Skeletal muscle tissue (tissue), 4 donors: ENCODE measurements around the gene ST6GALNAC5. TPM values are rescaled to one million over a fixed set of nuclear protein-coding genes. Genes with fewer than 3 reads are reported as not detected.
"Not testable (repeated sequence)": the region's sequence is repeated elsewhere in the genome, so short reads cannot be mapped to it uniquely, and the experiment has no call there.

Source experiments
- H3K27ac ChIP-seq: one replicate; pipeline ENCODE4 v1.7.0; 2013; ENCODE audit warnings: mild to moderate bottlenecking, low read depth, low read length, inconsistent platforms
- H3K27me3 ChIP-seq, 3 donors: one replicate each; pipeline ENCODE4 v1.7.0; 2013; ENCODE audit warnings: low read length in 3 of 3; ENCODE audit not compliant: control insufficient read depth in 3 of 3, insufficient read depth in 3 of 3
- H3K36me3 ChIP-seq, 3 donors: one replicate each; pipeline ENCODE4 v1.7.0; 2013; ENCODE audit warnings: low read length in 3 of 3; ENCODE audit not compliant: control insufficient read depth in 3 of 3, insufficient read depth in 3 of 3
- H3K4me1 ChIP-seq, 3 donors: one replicate each; pipeline ENCODE4 v1.7.0; 2013; ENCODE audit warnings: low read length in 3 of 3, mild to moderate bottlenecking in 3 of 3; ENCODE audit not compliant: control insufficient read depth in 3 of 3, insufficient read depth in 3 of 3
- H3K4me3 ChIP-seq, 3 donors: one replicate each; pipeline ENCODE4 v1.7.0; 2013; ENCODE audit warnings: low read length in 3 of 3
- H3K9ac ChIP-seq, 3 donors: one replicate each; pipeline ENCODE4 v1.7.0; 2013; ENCODE audit warnings: low read length in 3 of 3, mild to moderate bottlenecking in 3 of 3, moderate library complexity in 2 of 3, low read depth in 1 of 3
- H3K9me3 ChIP-seq, 3 donors: one replicate each; pipeline ENCODE4 v1.7.0; 2013; ENCODE audit warnings: low read length in 3 of 3; ENCODE audit not compliant: control insufficient read depth in 3 of 3
- total RNA-seq: library from RNA; depleted of rRNA; stranded (reverse); fragments of >200 nt; gene quantifications from one replicate; pipeline ENCODE4 v1.2.3, GENCODE V29; 2014
- donor health status: Osteomylitis.

The ST6GALNAC5 gene
- total RNA-seq, 1 donor from 2014 or later, result 2.1 TPM

GRCh38 chr1:76879014-76879413, 11.7 kb downstream of the ST6GALNAC5 start:
- H3K4me1 ChIP-seq, result not testable (repeated sequence)

GRCh38 chr1:76881762-76882161, 14.5 kb downstream of the ST6GALNAC5 start:
- no peak overlapping the region for H3K4me3 ChIP-seq
- no peaks in the 10 kb centered on the region for H3K27me3 ChIP-seq
- H3K9ac ChIP-seq, result no peak overlapping the region
- H3K9me3 ChIP-seq, result no peaks in the 10 kb centered on the region
- H3K36me3 ChIP-seq, result no peaks in the 10 kb centered on the region
- no peaks in the 10 kb centered on the region for H3K4me1 ChIP-seq
- no peak overlapping the region for H3K27ac ChIP-seq

More at GRCh38 chr1:76879014-76879413, 11.7 kb downstream of the ST6GALNAC5 start:
- H3K27ac ChIP-seq, H3K36me3 ChIP-seq, H3K4me3 ChIP-seq, H3K9ac ChIP-seq, H3K27me3 ChIP-seq, H3K9me3 ChIP-seq: not testable (repeated sequence)

DNA sequence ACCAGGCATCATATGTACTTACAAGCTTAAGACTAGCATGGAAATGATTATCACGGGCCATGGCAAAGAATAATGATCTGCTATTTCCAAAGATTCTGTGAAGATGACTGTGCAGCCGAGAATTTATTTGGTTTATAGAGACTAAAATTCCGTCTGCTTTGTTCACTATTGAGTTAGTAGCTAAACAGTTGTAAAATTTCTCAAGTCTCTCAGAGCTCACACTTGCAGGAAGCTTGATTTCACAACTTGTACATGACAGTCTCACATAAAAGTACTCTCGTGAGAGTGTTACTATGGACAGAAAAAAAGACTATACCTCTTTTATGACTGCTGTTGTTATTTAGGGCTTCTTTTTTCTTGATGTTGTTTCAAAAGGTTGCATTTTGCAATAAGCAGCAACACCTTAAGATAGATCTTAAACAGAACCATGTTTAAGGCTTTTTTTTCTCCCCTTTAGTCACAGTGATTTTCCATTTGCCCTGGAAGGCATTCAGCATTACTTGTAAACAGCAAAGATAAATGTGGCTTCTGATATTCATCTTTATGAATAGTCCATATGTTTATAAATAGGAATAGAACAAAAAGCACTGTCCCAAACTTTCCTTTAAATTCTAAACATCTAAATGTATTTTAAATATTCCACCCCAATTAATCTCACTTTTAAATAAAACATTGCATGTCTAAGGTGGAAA, 24.8 kb downstream of the ST6GALNAC5 start:
- H3K9ac ChIP-seq, result no peak overlapping the region
- no peak overlapping the region for H3K4me3 ChIP-seq
- no peaks in the 10 kb centered on the region for H3K4me1 ChIP-seq
- no peaks in the 10 kb centered on the region for H3K36me3 ChIP-seq
- no peaks in the 10 kb centered on the region for H3K27me3 ChIP-seq
- H3K27ac ChIP-seq, result no peak overlapping the region
- peaks cover 0 to 2% (median 0%) of the 10 kb centered on the region in 3 donors for H3K9me3 ChIP-seq

DNA sequence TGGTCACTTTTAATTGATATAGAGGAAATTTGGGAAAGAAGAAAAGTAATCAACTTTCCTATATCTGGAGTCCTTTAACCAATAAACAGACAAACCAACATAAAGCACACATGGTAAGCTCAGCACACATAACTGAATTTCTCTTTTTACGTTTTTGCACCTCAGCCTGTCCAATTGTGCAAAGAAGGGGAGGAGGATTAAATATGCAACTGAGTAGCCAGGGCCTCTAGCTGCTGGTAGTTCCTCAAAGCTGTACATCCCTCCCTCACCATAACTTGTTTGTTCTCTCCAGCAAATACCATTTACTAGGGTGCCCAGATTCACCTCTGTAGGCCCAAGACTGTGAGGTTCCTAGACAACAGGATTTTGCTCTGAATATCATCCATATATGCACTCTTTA, 25.4 kb downstream of the ST6GALNAC5 start:
- no peak overlapping the region for H3K9ac ChIP-seq
- H3K4me3 ChIP-seq, result no peak overlapping the region
- H3K4me1 ChIP-seq, result no peaks in the 10 kb centered on the region
- H3K36me3 ChIP-seq, result no peaks in the 10 kb centered on the region
- H3K9me3 ChIP-seq, result peaks cover 0 to 2% (median 0%) of the 10 kb centered on the region in 3 donors
- H3K27ac ChIP-seq, result no peak overlapping the region
- H3K27me3 ChIP-seq, result no peaks in the 10 kb centered on the region

DNA sequence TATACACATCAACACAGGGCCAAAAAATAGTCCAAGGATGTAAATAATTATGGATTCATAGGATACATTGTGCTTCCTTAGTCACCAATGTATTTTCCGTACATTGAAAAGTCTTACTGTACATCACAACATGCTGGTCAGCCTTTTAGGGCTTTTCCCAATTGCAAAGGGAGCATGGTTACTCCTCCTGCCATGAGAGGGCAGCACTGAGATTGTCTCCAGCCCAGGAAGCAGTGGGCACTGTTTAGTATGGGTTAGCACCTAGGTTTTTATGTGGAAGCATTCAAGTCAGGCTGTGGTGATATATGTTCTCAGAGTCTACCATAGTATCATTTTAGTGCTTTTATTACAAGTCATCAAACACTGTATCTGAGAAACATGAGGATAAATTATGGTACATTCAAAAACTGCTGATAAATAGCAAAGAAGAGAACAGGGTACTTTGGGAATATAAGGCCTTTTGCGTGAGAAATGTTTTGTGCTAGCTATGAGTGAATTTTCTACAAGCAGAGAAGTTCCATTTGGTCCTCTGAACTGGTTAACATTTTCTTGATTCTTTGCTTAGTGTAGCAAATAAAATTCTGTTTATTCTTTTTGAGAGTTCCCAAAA, 34.0 kb downstream of the ST6GALNAC5 start:
- H3K9ac ChIP-seq, result no peak overlapping the region
- H3K36me3 ChIP-seq, result no peaks in the 10 kb centered on the region
- H3K4me3 ChIP-seq, result no peak overlapping the region
- no peaks in the 10 kb centered on the region for H3K27me3 ChIP-seq
- H3K4me1 ChIP-seq, result no peaks in the 10 kb centered on the region
- no peak overlapping the region for H3K27ac ChIP-seq
- no peaks in the 10 kb centered on the region for H3K9me3 ChIP-seq

DNA sequence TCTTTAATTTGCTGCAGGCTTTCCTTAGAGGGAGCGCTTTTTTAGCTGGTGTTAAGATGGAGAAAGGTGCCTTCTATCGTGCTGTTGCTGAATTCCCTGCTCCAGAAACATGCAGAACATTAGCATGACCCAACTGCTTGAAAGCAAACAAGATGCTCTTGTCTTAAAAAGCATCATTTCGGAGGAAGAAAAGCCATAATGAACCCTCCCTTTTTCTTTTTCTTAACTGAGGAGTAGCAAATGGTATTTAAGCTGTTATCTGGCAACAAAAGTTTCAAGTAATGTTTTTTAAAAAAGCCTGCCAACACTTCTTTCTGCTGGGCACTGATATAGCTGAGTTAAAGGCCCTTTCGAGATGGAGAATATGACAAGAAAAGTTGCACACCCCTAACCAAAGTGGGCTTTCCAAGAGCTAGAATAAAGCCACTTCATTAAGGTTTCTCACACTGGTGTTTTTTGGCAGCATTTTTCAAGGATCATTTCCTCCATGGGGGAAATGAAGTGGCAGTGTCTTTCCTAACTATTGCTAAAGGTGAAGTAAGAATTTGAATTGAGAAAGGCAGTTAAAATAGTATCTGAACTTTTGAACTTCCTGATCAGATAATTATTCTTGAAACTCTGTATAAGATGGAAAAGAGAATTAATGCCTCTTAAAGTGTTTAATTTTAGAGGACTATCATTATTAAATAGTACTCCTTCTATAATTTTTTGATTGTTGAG, 38.8 kb downstream of the ST6GALNAC5 start:
- no peaks in the 10 kb centered on the region for H3K36me3 ChIP-seq
- H3K27me3 ChIP-seq, result no peaks in the 10 kb centered on the region
- peaks cover 0 to 2% (median 0%) of the 10 kb centered on the region in 3 donors for H3K9me3 ChIP-seq
- no peak overlapping the region for H3K4me3 ChIP-seq
- H3K27ac ChIP-seq, result no peak overlapping the region
- H3K4me1 ChIP-seq, result no peaks in the 10 kb centered on the region
- no peak overlapping the region for H3K9ac ChIP-seq

DNA sequence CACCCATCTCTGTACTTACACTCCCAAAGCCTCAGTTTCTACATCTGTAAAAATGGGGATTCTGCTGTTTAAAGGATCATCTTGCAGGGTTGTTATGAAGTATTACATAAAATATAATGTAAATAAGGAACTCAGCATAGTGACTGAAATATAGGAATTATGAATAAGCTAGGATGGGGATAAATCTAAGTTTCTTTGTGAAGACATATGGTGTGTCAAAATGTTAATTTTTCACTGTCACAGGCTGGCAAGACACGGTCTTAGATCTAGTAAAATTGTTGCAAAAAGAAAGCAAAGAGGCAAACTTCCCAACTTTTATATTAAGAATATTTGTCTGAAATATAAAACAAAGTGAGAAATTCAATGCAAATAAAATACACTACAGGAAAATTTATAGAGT, 42.0 kb downstream of the ST6GALNAC5 start:
- Histone ChIP-seq H3K9me3 (peaks cover 0 to 2% (median 0%) of the 10 kb centered on the region in 3 donors), H3K27ac (no peak overlapping the region), H3K36me3 (no peaks in the 10 kb centered on the region), H3K4me1 (no peaks in the 10 kb centered on the region), H3K4me3 (no peak overlapping the region), H3K27me3 (no peaks in the 10 kb centered on the region), H3K9ac (no peak overlapping the region)

- no peaks in the 10 kb centered on the region for H3K27me3 ChIP-seq
- H3K36me3 ChIP-seq, result no peaks in the 10 kb centered on the region
- H3K4me1 ChIP-seq, result no peaks in the 10 kb centered on the region
- H3K27ac ChIP-seq, result no peak overlapping the region
- no peak overlapping the region for H3K9ac ChIP-seq
- no peak overlapping the region for H3K4me3 ChIP-seq
- no peaks in the 10 kb centered on the region for H3K9me3 ChIP-seq
Measured at GRCh38 chr1:76919085-76919484, 51.8 kb downstream of the ST6GALNAC5 start.

GRCh38 chr1:76921590-76921989, 54.3 kb downstream of the ST6GALNAC5 start:
- no peak overlapping the region for H3K27ac ChIP-seq
- no peaks in the 10 kb centered on the region for H3K4me1 ChIP-seq
- no peak overlapping the region for H3K4me3 ChIP-seq
- H3K9ac ChIP-seq, result no peak overlapping the region
- no peaks in the 10 kb centered on the region for H3K36me3 ChIP-seq
- no peaks in the 10 kb centered on the region for H3K9me3 ChIP-seq
- H3K27me3 ChIP-seq, result no peaks in the 10 kb centered on the region

DNA sequence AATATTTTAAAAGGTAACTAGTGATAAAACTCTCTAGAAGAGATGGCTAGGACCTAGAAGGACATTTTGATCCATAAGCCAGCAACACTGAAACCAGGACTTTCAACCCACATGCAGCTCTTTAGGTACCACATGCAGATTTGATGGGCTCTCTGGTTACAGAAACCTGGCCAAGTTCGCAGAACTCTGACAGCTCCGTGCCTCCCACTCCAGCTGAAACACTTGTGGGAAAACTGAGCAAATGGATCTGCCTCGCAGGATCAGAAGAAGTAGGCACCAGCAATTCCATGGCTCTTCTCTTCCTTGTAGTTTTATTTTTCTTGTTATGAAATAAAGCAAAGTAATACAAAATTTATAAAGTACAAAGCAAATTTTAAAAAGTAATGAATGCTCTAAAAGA, 58.5 kb downstream of the ST6GALNAC5 start:
- Histone ChIP-seq H3K4me3 (no peak overlapping the region), H3K9me3 (no peaks in the 10 kb centered on the region), H3K4me1 (no peaks in the 10 kb centered on the region), H3K9ac (no peak overlapping the region), H3K27me3 (no peaks in the 10 kb centered on the region), H3K36me3 (no peaks in the 10 kb centered on the region), H3K27ac (no peak overlapping the region)
